ENCODE data around the gene SORBS2.

The SORBS2 gene

DNA sequence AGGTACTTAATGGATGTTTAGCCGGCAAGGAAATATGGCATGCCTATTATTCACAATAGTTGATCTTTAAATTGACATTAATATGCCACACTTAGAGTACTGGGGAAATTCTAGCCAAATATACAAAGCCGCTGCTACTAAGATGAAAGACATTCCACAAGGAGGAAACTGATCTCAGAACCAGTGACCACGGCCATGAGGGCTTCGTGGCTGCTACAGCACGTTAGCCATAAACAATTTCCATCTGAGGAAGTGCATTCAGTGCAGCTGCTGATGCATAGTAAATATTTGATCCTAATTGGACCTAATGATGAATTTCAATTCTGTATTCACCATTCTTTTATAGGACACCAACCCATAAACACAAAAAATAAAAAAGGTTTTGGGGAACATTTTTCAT is 59.1 kb downstream of the SORBS2 start:
- Histone ChIP-seq H3K9me3 (ENCODE audit: control insufficient read depth, insufficient read depth, low read length) (no peaks in the 10 kb centered on the region), H3K36me3 (ENCODE audit: control insufficient read depth, insufficient read depth, low read length) (no peaks in the 10 kb centered on the region), H3K27ac (ENCODE audit: low read length) (no peak overlapping the region), H3K4me1 (ENCODE audit: control insufficient read depth, insufficient read depth, low read length) (peaks cover 1% of the 10 kb centered on the region; the same call in 1 of the 2 replicates), H3K27me3 (ENCODE audit: control insufficient read depth, insufficient read depth, low read length) (no peaks in the 10 kb centered on the region), H3K4me3 (ENCODE audit: low read length) (no peak overlapping the region)
- WGBS (ENCODE audit: insufficient coverage, insufficient read length), result no CpG with 5 or more reads among the region's 5 CpGs
- no peak for DNase-seq (ENCODE audit: low read depth, low spot score)

- Histone ChIP-seq H3K9me3 (ENCODE audit: control insufficient read depth, insufficient read depth, low read length) (no peaks in the 10 kb centered on the region), H3K36me3 (ENCODE audit: control insufficient read depth, insufficient read depth, low read length) (no peaks in the 10 kb centered on the region)
- no CpG with 5 or more reads among the region's 5 CpGs for WGBS (ENCODE audit: insufficient coverage, insufficient read length)
These were observed 62.1 kb downstream of the SORBS2 start for GRCh38 chr4:185749858-185750257.

DNA sequence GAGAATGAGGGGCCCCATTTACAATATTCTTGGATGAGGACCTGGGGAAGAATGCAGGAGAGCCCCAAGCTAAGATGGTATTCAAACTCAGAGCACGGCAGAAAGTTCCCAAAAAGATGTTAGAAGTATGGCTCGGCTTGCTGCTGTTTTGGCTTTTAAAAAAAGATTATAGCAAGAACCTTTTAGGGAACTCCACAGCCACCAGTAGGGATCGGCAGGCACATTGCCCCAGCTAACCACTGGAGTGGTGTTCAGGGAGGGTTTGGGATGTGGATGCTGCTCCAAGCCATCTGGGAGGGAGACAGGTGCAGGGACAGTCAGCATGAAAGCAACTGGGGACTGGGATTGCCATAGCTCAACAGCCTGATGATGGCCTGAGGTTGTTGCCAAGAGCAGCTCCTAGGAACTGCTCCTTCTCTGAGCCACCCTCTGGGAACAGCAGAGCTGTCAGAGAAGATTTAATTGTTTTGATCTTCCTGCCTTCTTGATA is 63.0 kb downstream of the SORBS2 start:
- H3K27ac ChIP-seq (ENCODE audit: low read length), result no peak overlapping the region
- peaks cover 1% of the 10 kb centered on the region for H3K4me1 ChIP-seq (ENCODE audit: control insufficient read depth, insufficient read depth, low read length)
- H3K27me3 ChIP-seq (ENCODE audit: control insufficient read depth, insufficient read depth, low read length), result no peaks in the 10 kb centered on the region
- H3K9me3 ChIP-seq (ENCODE audit: control insufficient read depth, insufficient read depth, low read length), result no peaks in the 10 kb centered on the region
- no peak for DNase-seq (ENCODE audit: low read depth, low spot score)
- H3K36me3 ChIP-seq (ENCODE audit: control insufficient read depth, insufficient read depth, low read length), result no peaks in the 10 kb centered on the region
- H3K4me3 ChIP-seq (ENCODE audit: low read length), result no peak overlapping the region
- no CpG with 5 or more reads among the region's 3 CpGs for WGBS (ENCODE audit: insufficient coverage, insufficient read length)

More at GRCh38 chr4:185749858-185750257, 62.1 kb downstream of the SORBS2 start:
- no peak overlapping the region for H3K27ac ChIP-seq (ENCODE audit: low read length)
- H3K4me3 ChIP-seq (ENCODE audit: low read length), result no peak overlapping the region
- H3K27me3 ChIP-seq (ENCODE audit: control insufficient read depth, insufficient read depth, low read length), result no peaks in the 10 kb centered on the region
- no peak for DNase-seq (ENCODE audit: low read depth, low spot score)
- peaks cover 1% of the 10 kb centered on the region for H3K4me1 ChIP-seq (ENCODE audit: control insufficient read depth, insufficient read depth, low read length)

DNA sequence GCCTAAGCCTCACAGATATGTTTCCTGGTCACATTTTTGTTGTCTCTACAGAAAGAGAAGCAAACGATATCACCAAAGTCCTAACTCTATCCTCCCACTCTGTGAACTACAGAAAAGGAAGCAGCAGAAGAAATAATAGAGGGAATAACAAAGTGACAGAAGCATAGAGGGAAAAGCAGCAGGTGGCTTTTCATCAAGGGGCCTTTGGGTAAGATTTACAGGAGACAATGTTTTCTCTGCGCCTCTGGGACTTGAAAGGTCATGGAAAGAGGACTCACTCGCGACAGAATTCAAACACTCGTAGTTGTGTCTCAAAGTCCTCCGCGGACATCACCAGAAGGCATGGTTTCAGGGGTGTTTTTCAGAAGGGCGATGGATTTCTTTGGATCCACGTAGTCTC is 66.1 kb downstream of the SORBS2 start:
- Histone ChIP-seq H3K36me3 (ENCODE audit: control insufficient read depth, insufficient read depth, low read length) (no peaks in the 10 kb centered on the region), H3K27me3 (ENCODE audit: control insufficient read depth, insufficient read depth, low read length) (no peaks in the 10 kb centered on the region), H3K27ac (ENCODE audit: low read length) (no peak overlapping the region), H3K4me1 (ENCODE audit: control insufficient read depth, insufficient read depth, low read length) (peaks cover 1% of the 10 kb centered on the region), H3K9me3 (ENCODE audit: control insufficient read depth, insufficient read depth, low read length) (no peaks in the 10 kb centered on the region), H3K4me3 (ENCODE audit: low read length) (no peak overlapping the region)
- no CpG with 5 or more reads among the region's 9 CpGs for WGBS (ENCODE audit: insufficient coverage, insufficient read length)
- DNase-seq (ENCODE audit: low read depth, low spot score), result no peak

DNA sequence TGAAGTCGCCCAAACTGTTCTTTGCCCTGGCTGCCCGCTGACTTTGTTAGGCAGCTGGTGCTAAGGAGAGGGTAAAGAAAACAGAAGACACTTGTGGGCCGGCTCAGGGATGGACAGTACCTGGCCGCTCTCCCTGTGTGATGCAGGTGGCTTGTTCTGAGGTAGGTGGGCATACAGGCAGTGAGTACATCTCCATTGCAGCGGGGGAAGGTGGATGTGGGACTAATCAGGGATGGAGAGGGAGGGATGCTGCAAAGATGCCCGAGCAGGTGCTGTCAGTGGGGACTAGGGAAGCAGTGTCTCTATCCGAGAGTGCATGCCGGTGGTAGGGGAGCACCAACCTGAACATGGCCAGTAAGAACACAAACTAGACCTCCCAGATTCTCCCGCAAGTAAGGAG is 67.0 kb downstream of the SORBS2 start:
- H3K27ac ChIP-seq (ENCODE audit: low read length), result no peak overlapping the region
- H3K27me3 ChIP-seq (ENCODE audit: control insufficient read depth, insufficient read depth, low read length), result no peaks in the 10 kb centered on the region
- WGBS (ENCODE audit: insufficient coverage, insufficient read length), result no CpG with 5 or more reads among the region's 9 CpGs
- no peaks in the 10 kb centered on the region for H3K9me3 ChIP-seq (ENCODE audit: control insufficient read depth, insufficient read depth, low read length)
- H3K4me1 ChIP-seq (ENCODE audit: control insufficient read depth, insufficient read depth, low read length), result peaks cover 4% of the 10 kb centered on the region
- no peaks in the 10 kb centered on the region for H3K36me3 ChIP-seq (ENCODE audit: control insufficient read depth, insufficient read depth, low read length)
- DNase-seq (ENCODE audit: low read depth, low spot score), result no peak
- H3K4me3 ChIP-seq (ENCODE audit: low read length), result no peak overlapping the region

- Histone ChIP-seq H3K4me3 (ENCODE audit: low read length) (no peak overlapping the region), H3K27me3 (ENCODE audit: control insufficient read depth, insufficient read depth, low read length) (no peaks in the 10 kb centered on the region), H3K27ac (ENCODE audit: low read length) (no peak overlapping the region), H3K36me3 (ENCODE audit: control insufficient read depth, insufficient read depth, low read length) (no peaks in the 10 kb centered on the region), H3K9me3 (ENCODE audit: control insufficient read depth, insufficient read depth, low read length) (no peaks in the 10 kb centered on the region), H3K4me1 (ENCODE audit: control insufficient read depth, insufficient read depth, low read length) (peaks cover 4% of the 10 kb centered on the region)
- WGBS (ENCODE audit: insufficient coverage, insufficient read length), result no CpG with 5 or more reads among the region's 1 CpG
- DNase-seq (ENCODE audit: low read depth, low spot score), result no peak
These were observed 67.5 kb downstream of the SORBS2 start for GRCh38 chr4:185744488-185744862.

DNA sequence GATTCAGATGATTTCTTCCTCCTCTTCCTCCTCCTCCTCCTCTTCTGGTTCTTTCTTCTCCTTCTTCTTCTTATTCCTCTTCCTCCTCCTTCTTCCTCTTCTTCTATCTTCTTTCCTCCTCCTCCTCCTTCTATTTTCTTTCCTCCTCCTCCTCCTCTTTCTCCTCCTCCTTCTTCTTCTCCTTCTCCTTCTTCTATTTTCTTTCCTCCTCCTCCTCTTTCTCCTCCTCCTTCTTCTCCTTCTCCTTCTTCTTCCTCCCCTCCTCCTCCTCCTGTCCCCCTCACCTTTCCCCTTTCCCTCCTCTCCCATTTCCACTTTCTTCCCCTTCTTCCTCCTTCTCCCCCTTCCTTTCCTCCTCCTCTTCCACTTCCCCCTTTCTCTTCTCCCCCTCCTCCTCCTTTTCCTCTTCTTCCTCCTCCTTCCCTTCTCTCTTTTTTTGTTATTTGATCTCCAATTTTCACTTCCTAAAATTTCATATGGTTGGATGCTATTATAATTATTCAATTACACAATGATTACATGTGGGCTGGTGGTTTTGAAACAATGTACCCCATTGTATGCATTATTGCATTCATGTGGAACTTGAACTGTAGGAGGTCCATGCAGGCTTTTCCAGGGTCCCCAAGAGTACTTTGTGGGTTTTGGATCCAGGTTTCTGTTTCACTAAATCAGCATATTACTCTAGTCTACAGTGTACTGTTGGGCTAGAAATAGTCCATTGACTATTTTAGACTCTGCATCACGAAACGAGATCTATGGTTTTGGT is 68.1 kb downstream of the SORBS2 start:
- Histone ChIP-seq H3K36me3 (ENCODE audit: control insufficient read depth, insufficient read depth, low read length) (no peaks in the 10 kb centered on the region), H3K4me3 (ENCODE audit: low read length) (no peak overlapping the region), H3K9me3 (ENCODE audit: control insufficient read depth, insufficient read depth, low read length) (no peaks in the 10 kb centered on the region), H3K27ac (ENCODE audit: low read length) (no peak overlapping the region), H3K27me3 (ENCODE audit: control insufficient read depth, insufficient read depth, low read length) (no peaks in the 10 kb centered on the region), H3K4me1 (ENCODE audit: control insufficient read depth, insufficient read depth, low read length) (peaks cover 4% of the 10 kb centered on the region)
- WGBS (ENCODE audit: insufficient coverage, insufficient read length), result no CpG with 5 or more reads among the region's 2 CpGs
- no peak for DNase-seq (ENCODE audit: low read depth, low spot score)

GRCh38 chr4:185742766-185743165 is 69.2 kb downstream of the SORBS2 start:
- DNase-seq (ENCODE audit: low read depth, low spot score), result no peak
- H3K4me3 ChIP-seq (ENCODE audit: low read length), result no peak overlapping the region
- no peaks in the 10 kb centered on the region for H3K36me3 ChIP-seq (ENCODE audit: control insufficient read depth, insufficient read depth, low read length)
- no peaks in the 10 kb centered on the region for H3K9me3 ChIP-seq (ENCODE audit: control insufficient read depth, insufficient read depth, low read length)
- H3K4me1 ChIP-seq (ENCODE audit: control insufficient read depth, insufficient read depth, low read length), result peaks cover 5% of the 10 kb centered on the region
- H3K27ac ChIP-seq (ENCODE audit: low read length), result no peak overlapping the region
- H3K27me3 ChIP-seq (ENCODE audit: control insufficient read depth, insufficient read depth, low read length), result no peaks in the 10 kb centered on the region
- no CpG with 5 or more reads among the region's 8 CpGs for WGBS (ENCODE audit: insufficient coverage, insufficient read length)

- Histone ChIP-seq H3K36me3 (ENCODE audit: control insufficient read depth, insufficient read depth, low read length) (no peaks in the 10 kb centered on the region), H3K4me1 (ENCODE audit: control insufficient read depth, insufficient read depth, low read length) (peaks cover 6% of the 10 kb centered on the region; the same call in 1 of the 2 replicates), H3K27me3 (ENCODE audit: control insufficient read depth, insufficient read depth, low read length) (no peaks in the 10 kb centered on the region), H3K27ac (ENCODE audit: low read length) (no peak overlapping the region), H3K4me3 (ENCODE audit: low read length) (no peak overlapping the region), H3K9me3 (ENCODE audit: control insufficient read depth, insufficient read depth, low read length) (no peaks in the 10 kb centered on the region)
- WGBS (ENCODE audit: insufficient coverage, insufficient read length), result no CpG with 5 or more reads among the region's 6 CpGs
- no peak for DNase-seq (ENCODE audit: low read depth, low spot score)
These were observed 70.2 kb downstream of the SORBS2 start for GRCh38 chr4:185741795-185742194.

- Histone ChIP-seq H3K4me3 (ENCODE audit: low read length) (no peak overlapping the region), H3K9me3 (ENCODE audit: control insufficient read depth, insufficient read depth, low read length) (no peaks in the 10 kb centered on the region), H3K4me1 (ENCODE audit: control insufficient read depth, insufficient read depth, low read length) (peaks cover 6% of the 10 kb centered on the region; the same call in 1 of the 2 replicates), H3K27me3 (ENCODE audit: control insufficient read depth, insufficient read depth, low read length) (no peaks in the 10 kb centered on the region), H3K27ac (ENCODE audit: low read length) (no peak overlapping the region), H3K36me3 (ENCODE audit: control insufficient read depth, insufficient read depth, low read length) (no peaks in the 10 kb centered on the region)
- no CpG with 5 or more reads among the region's 4 CpGs for WGBS (ENCODE audit: insufficient coverage, insufficient read length)
- DNase-seq (ENCODE audit: low read depth, low spot score), result no peak
These were observed 71.5 kb downstream of the SORBS2 start for GRCh38 chr4:185740471-185740873.

GRCh38 chr4:185738820-185739219 is 73.2 kb downstream of the SORBS2 start:
- no peak overlapping the region for H3K27ac ChIP-seq (ENCODE audit: low read length)
- H3K4me1 ChIP-seq (ENCODE audit: control insufficient read depth, insufficient read depth, low read length), result peaks cover 6% of the 10 kb centered on the region; the same call in 1 of the 2 replicates
- no peak for DNase-seq (ENCODE audit: low read depth, low spot score)
- H3K27me3 ChIP-seq (ENCODE audit: control insufficient read depth, insufficient read depth, low read length), result no peaks in the 10 kb centered on the region
- no peaks in the 10 kb centered on the region for H3K36me3 ChIP-seq (ENCODE audit: control insufficient read depth, insufficient read depth, low read length)
- no peaks in the 10 kb centered on the region for H3K9me3 ChIP-seq (ENCODE audit: control insufficient read depth, insufficient read depth, low read length)
- no peak overlapping the region for H3K4me3 ChIP-seq (ENCODE audit: low read length)

Measured in iPS DF 6.9 (cell line).